H1 (cell line): ENCODE data around the gene SRSF2.

Source experiments
- ASH2L ChIP-seq: fragments of 200-600, 300-600 bp; sonication (generic); IDR thresholded peaks from one replicate; pipeline ENCODE4 v1.7.1; 2017; ENCODE audit warnings: low read length
- BRCA1 ChIP-seq: IDR thresholded peaks from 2 replicates; pipeline ENCODE4 v1.6.1; 2012; ENCODE audit warnings: low read depth, low read length, improper control_type of control experiment
- EGR1 ChIP-seq: IDR thresholded peaks from 2 replicates; pipeline ENCODE4 v1.6.1; 2011; ENCODE audit warnings: low read depth, low read length, borderline replicate concordance
- EP300 ChIP-seq, 2 experiments: IDR thresholded peaks; 1 replicate in 1 of 2; 2 replicates in 1 of 2; pipeline ENCODE4 v1.6.1; 2011 to 2012; ENCODE audit warnings: low read depth in 2 of 2, low read length in 2 of 2, mild to moderate bottlenecking in 2 of 2, borderline replicate concordance in 1 of 2, inconsistent platforms in 1 of 2, moderate library complexity in 1 of 2
- EZH2 ChIP-seq: fragments of 200-600 bp; sonication (generic); IDR thresholded peaks from 2 replicates; pipeline ENCODE4 v1.7.1; 2012; ENCODE audit warnings: low read depth, mild to moderate bottlenecking, moderate library complexity, low read length, inconsistent platforms; ENCODE audit not compliant: severe bottlenecking
- HDAC6 ChIP-seq: IDR thresholded peaks from one replicate; pipeline ENCODE4 v1.7.1; 2012; ENCODE audit warnings: low read depth, mild to moderate bottlenecking, inconsistent platforms, low read length, moderate library complexity
- POLR2AphosphoS5 ChIP-seq: IDR thresholded peaks from 2 replicates; pipeline ENCODE4 v1.6.1; 2011; ENCODE audit warnings: low read depth, low read length
- RBBP5 ChIP-seq: IDR thresholded peaks from 2 replicates; pipeline ENCODE4 v1.7.1; 2012; ENCODE audit warnings: low read depth, mild to moderate bottlenecking, inconsistent platforms, low read length, moderate library complexity, borderline replicate concordance
- RXRA ChIP-seq: IDR thresholded peaks from 2 replicates; pipeline ENCODE4 v1.6.1; 2011; ENCODE audit warnings: low read depth, mild to moderate bottlenecking, low read length, moderate library complexity; ENCODE audit not compliant: insufficient read depth
- SIN3A ChIP-seq, 2 experiments: IDR thresholded peaks in 1 of 2; conservative IDR thresholded peaks in 1 of 2; 2 replicates each; pipeline ENCODE4 v1.6.1; 2011 to 2012; ENCODE audit warnings: low read length in 2 of 2, improper control_type of control experiment in 1 of 2, low read depth in 1 of 2, mild to moderate bottlenecking in 1 of 2
- SP1 ChIP-seq: IDR thresholded peaks from 2 replicates; pipeline ENCODE4 v1.6.1; 2011; ENCODE audit warnings: low read depth, low read length
- TAF1 ChIP-seq: IDR thresholded peaks from 2 replicates; pipeline ENCODE4 v1.6.1; 2011; ENCODE audit warnings: mild to moderate bottlenecking, low read depth, low read length
- TF ChIP-seq, protein P1 (sequence below), 3 experiments: IDR thresholded peaks; 1 replicate in 2 of 3; 2 replicates in 1 of 3; pipeline versions ENCODE4 v1.5.1 to v1.6.1; 2011; ENCODE audit warnings: low read length in 3 of 3, mild to moderate bottlenecking in 3 of 3, inconsistent platforms in 2 of 3, low read depth in 1 of 3, moderate library complexity in 1 of 3; ENCODE audit not compliant: insufficient read depth in 1 of 3; ENCODE audit errors: control extremely low read depth in 1 of 3
- TF ChIP-seq, protein P2 (sequence below): IDR thresholded peaks from 2 replicates; pipeline ENCODE4 v1.6.1; 2012; ENCODE audit warnings: inconsistent platforms

DNA sequence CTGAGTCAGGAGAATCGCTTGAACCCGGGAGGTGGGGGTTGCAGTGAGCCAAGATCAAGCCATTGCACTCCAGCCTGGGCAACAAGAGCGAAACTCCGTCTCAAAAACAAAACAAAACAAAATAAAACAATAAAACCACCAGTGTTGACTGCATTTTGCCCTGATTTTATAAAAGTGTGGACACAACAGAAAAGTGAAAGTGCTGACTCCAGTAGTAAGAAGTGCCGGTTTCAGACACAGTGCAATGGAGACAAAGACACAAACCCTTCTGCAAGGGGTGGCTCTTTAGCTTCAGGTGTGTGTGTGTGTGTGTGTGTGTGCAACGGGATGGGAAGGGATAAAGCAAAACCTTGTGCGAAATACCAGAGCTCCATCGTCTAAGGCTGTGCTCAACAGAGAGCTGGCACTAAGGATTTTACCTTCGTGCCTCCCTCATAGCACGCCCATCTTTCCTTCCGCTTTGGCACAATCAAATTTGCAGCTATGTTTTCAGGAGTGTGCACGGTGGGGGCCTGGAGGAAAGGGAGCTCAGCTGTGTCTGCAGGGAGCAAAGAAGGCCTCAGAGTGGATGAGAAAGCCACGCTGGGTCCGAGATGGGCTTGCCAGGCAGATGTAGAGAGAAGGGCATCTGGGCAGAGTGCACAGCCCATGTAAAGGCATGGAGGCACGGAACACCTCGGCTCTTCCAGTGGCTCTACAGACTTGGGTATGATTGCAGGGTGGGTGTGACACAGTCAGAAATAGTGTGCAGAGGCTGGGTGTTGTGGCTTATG, 41.9 kb downstream of the SRSF2 start:
- TF ChIP-seq SP1 (no peak), EGR1 (no peak), RXRA (no peak), BRCA1 (no peak), EZH2 (no peak), RBBP5 (no peak), ASH2L (no peak), HDAC6 (no peak), EP300 (IDR thresholded peaks at IDR 0.05; ENCODE audit: borderline replicate concordance in 1 of 2, low read depth in 2 of 2, low read length in 2 of 2) (no peak), SIN3A (conservative IDR thresholded peaks at IDR 0.05 in 1 of 2, IDR thresholded peaks at IDR 0.05 in 1 of 2; ENCODE audit: low read depth in 1 of 2, low read length in 2 of 2) (no peak), POLR2AphosphoS5 (no peak), TAF1 (no peak)
- TF ChIP-seq, protein P1, sequence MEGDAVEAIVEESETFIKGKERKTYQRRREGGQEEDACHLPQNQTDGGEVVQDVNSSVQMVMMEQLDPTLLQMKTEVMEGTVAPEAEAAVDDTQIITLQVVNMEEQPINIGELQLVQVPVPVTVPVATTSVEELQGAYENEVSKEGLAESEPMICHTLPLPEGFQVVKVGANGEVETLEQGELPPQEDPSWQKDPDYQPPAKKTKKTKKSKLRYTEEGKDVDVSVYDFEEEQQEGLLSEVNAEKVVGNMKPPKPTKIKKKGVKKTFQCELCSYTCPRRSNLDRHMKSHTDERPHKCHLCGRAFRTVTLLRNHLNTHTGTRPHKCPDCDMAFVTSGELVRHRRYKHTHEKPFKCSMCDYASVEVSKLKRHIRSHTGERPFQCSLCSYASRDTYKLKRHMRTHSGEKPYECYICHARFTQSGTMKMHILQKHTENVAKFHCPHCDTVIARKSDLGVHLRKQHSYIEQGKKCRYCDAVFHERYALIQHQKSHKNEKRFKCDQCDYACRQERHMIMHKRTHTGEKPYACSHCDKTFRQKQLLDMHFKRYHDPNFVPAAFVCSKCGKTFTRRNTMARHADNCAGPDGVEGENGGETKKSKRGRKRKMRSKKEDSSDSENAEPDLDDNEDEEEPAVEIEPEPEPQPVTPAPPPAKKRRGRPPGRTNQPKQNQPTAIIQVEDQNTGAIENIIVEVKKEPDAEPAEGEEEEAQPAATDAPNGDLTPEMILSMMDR (IDR thresholded peaks at IDR 0.05; ENCODE audit: control extremely low read depth in 1 of 3, insufficient read depth in 1 of 3, low read depth in 1 of 3, low read length in 3 of 3), result no peak
- TF ChIP-seq, protein P2, sequence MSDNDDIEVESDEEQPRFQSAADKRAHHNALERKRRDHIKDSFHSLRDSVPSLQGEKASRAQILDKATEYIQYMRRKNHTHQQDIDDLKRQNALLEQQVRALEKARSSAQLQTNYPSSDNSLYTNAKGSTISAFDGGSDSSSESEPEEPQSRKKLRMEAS, result no peak
